Measurements from ENCODE around the gene TXNDC9.
"Not testable (repeated sequence)": the region's sequence is repeated elsewhere in the genome, so short reads cannot be mapped to it uniquely, and the experiment has no call there.

The TXNDC9 gene

DNA sequence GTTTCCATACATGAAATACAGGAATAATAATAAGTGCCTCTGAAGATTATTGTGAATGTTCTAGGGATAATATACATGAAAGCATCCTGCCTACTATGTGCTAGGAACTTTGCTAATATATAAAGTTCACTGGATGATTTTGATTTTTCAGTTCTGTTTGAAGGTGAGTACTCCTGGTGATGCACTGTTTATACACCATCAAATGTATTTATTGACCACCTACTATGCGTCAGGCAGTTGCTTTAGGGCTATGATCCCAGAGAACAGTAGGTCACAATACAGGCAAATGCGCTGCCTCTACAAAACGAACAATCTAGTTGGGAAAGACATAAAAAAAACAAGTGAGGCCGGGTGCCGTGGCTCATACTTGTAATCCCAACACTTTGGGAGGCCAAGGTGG, 10.7 kb downstream of the TXNDC9 start:
- FAIRE-seq (no peak), DNase-seq (ENCODE audit: low spot score) (no peak)

DNA sequence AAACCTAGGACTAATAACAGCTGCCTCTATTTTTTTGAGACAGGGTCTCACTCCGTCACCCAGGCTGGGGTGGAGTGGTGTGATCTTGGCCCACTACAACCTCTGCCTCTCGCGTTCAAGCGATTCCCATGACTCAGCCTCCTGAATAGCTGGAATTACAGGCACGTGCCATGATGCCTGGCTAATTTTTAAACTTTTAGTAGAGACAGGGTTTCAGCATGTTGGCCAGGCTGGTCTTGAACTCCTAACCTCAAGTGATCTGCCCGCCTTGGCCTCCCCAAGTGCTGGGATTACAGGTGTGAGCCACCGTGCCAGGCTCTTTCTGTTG, 18.3 kb downstream of the TXNDC9 start:
- not testable (repeated sequence) for FAIRE-seq; DNase-seq (ENCODE audit: low spot score)

DNA sequence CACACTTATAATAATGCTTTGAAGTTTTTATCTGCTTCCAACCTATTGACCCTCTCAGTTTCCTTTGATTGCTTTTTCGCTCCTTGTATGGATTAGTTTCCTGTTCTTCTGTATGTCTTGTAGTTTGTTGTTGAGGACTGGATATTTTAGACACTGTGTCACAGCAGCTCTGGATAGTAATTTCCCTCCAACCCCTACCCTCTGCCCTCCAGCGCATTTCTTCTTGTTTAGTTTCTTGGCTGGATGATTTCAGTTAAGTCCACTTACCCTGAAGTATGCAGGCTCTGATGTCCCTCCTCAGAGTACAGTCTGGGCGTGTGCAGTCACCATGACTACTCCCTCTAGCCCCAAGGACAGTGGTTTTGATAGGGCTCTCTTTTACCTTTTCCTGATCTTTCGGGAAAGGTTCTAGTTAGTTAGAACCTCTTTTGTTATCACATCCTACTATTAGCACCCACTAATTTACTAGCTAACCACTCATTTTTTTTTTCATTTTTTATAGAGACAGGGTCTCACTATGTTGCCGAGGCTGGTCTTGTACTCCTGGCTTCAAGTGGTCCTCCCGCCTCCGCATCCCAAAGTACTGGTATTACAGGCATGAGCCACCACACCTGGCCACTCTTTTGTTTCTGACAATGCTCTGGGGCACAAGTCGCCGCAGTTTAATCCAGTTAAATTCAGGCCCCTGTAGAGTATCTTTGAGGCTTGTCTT, 18.8 kb downstream of the TXNDC9 start:
- no peak for FAIRE-seq
- no peak for DNase-seq (ENCODE audit: low spot score)

DNA sequence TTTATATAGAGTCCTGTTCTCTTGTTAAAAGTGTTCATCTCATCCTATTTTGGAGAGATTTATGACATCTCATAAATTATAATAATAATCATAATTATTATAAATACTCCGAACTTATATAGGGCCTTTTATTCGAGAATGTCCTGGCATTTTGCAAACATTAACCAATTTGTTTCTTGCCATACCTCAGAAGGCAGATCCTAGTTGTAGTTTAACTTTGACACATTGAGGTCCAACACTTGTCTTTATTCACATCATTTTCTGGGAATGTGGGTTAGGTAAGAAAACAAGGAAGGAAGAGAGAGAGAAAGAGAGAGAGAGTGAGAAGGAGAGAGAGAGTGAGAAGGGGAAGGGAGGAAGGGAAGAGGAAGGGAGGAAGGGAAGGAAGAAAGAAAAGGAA, 35.0 kb downstream of the TXNDC9 start, which contains the start of gene LYG1:
TSS of gene LYG1 (minus strand) at position 101 of the 400 bp plus-strand sequence. CDS start 5,527 bp downstream, outside the sequence.
- FAIRE-seq, result peak; percentile 59

DNA sequence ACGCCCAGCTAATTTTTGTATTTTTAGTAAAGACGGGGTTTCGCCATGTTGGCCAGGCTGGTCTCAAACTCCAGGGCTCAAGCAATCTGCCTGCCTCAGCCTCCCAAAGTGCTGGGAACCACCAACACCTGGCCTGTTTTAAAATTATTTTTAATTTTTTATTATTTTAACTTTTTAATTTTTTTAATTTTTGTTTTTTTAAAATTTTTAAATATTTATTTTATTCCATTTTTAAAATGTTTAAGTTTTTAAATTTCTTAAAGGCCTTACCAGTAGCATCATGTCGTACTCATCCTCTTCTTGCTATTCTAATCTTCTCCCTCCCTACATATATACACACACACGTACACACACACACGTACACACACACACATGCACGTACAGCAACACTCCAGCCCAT, 36.6 kb downstream of the TXNDC9 start:
- no peak for FAIRE-seq

More for the DNA sequence above, 35.0 kb downstream of the TXNDC9 start, which contains the start of gene LYG1:
- DNase-seq (ENCODE audit: low spot score), result not testable (repeated sequence)

DNA sequence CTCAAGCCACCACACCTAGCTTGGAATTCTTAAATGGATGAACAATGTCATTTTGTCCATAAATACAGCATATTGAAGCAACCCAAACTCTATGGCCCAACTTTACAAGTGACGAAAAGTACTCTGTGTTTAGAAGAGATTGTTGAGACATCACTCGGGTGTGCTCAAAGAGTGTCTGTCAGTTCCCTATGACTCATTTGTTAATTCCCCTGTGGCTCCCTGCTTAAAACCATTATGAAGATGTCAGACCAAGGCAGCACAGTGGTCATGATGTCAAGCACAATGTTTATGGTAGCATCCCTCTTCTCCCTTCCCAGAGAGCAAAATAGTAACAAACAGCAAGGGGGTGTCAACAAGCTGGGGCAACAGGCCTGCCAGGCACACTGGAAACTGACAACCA, 38.1 kb downstream of the TXNDC9 start:
- no peak for DNase-seq (ENCODE audit: low spot score)
- no peak for FAIRE-seq

More for the DNA sequence above, 36.6 kb downstream of the TXNDC9 start:
- DNase-seq (ENCODE audit: low spot score), result no peak

DNA sequence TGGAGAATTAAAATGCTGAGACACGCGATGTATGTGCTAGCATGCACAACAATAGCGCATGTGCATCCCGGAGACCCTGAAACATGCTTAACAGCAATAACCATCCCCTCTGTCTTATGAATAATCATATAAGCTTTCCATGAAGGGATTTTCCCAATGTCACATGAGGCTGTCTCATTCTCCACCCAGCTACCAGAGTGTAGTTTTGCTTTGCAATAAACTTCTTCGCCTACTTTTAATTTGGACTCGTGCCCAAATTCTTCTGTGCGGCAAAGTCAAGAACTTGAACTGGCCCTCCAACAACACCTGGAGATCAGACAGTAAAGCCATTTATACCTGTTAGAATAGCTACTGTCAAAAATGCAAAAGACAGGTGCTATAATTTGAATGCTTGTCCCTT, 50.6 kb downstream of the TXNDC9 start:
- FAIRE-seq (no peak), DNase-seq (ENCODE audit: low spot score) (no peak)

DNA sequence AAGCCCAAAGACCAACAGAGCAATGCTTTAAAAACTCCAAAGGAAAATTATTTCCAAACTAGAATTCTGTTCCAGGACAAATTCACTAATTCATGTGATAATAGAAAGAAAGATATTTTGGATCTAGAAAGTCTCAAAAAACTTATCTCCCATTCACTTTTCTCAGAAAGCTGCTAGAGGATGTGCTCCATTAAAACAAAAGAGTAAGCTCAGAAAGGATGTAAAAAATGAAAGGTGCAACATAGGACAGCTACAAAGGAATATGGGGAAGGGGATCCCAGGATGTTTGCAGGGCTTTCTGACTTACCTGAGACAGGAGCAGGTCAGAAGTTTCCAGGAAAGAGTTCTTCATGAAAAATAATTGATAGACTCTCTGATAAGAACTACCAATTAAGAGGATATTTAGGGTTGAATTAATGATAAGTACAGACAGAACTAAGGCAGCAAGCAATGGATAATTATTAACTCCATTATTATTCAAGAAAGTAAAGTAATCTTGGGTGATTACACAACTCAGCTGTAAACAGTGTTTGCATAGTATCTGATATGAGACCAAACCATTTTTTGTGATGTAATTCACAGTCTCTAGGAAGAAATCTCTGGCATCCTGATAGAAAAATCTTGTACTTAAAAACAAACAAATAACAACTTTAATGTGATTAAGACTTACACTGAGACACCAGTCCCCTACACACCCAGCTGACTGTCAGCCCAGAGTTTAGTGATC, 56.0 kb downstream of the TXNDC9 start:
- no peak for FAIRE-seq

DNA sequence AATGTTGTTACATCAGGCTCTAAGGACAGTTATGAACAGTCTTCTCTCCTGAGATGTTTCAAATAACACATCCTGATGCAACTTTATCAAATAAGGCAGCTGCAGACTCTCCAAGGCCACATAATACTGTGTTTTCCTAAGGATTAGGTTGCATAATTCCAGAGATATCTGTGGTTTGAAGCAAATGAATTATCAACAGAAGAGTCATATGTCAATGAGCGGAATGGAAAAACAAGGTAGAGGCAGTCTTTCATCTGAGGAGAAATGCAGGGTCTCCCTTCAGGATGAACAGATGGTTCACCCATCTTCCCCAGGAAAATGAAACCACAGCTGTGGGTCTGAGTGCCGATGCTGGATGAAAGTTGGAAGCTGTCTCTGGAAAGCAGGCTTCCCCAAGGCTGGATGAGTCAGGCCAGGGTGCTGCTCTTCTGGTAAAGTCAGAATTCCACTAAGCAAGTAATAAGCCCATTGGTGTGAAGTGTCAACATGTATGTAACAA, 57.3 kb downstream of the TXNDC9 start:
- DNase-seq (ENCODE audit: low spot score) (peak; percentile 67), FAIRE-seq (peak; percentile 55)

More for the DNA sequence above, 56.0 kb downstream of the TXNDC9 start:
- DNase-seq (ENCODE audit: low spot score), result no peak

DNA sequence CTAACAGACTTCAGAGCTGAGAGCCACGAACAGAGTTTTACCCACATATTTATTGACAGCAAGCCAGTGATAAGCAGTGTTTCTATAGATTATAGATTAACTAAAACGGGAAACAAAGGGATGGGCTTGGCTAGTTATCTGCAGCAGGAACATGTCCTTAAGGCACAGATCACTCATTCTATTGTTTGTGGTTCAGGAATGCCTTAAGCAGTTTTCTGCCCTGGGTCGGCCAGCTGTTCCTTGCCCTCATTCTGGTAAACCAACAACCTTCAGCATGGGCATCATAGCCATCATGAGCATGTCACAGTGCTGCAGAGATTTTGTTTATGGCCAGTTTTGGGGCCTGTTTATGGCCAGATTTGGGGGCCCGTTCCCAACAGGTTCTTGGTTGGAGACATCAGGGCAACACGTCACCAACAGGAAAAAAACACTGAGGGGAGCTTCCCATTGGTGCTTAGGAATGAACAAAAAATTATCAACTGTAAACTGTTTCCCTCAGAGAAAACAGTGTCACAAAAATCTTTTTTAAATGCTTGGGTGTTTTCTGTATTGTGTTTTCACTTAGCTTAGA, 57.9 kb downstream of the TXNDC9 start:
- not testable (repeated sequence) for DNase-seq (ENCODE audit: low spot score); FAIRE-seq

DNA sequence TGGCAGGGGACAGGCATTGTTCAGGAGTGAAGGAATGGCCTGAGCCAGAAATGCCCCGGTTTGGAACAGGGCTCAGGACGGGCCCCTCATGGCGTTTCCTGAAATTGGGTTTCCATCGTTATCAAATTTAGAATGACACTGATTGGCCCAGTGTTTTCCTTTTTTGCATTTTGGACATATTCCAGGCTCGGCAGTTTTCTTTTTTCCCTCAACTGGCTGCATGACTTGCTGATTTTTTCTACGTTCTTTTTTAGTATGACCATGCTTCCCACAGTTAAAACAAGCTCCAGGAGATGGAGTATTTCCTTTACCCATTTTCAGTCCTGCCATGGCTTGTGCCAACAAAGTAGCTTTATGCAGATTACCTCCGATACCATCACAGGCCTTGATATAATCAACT, 60.3 kb downstream of the TXNDC9 start:
- DNase-seq (ENCODE audit: low spot score) (no peak), FAIRE-seq (no peak)

Measured in RCC 7860 (cell line).